GM18507 (cell line): ENCODE data around the gene PACRG.

Experiments
- DNase-seq: peaks from one replicate; pipeline ENCODE4 v3.0.0; 2011; ENCODE audit warnings: low read depth; ENCODE audit not compliant: insufficient read length; ENCODE audit errors: extremely low spot score
- FAIRE-seq: peaks from 2 replicates; lab custom pipeline; 2011; peaks lifted over from hg19 to GRCh38; lab: Jason Lieb, UNC

PACRG gene

DNA sequence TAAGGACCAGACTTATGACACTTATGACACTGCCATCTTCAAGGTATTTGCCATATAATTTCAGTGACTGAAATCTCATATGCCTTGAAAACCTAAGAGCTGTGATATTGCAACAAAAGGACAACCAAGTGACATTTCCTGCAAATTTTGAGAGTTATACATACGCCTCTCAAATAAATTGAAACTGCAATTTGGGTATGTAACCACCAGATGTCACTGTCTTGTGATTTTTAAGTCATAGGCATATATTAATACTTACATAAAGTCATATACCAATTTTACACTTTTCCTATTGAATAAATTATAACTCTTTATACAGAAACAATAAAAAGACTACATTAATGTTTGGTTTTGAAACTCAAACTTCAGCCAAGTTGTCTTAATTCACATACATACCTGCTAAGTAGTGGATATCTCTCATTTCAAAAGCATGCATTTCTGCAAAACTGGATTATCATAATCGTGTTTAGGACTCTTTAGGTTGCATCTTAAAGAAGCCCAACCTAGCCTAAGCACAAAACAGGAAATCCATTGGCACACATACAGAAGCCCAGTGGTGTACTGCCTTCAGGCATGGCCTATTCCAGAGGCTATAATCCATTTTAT, 180.2 kb downstream of the PACRG start:
- no peak for DNase-seq
- peak; percentile 21 for FAIRE-seq

DNA sequence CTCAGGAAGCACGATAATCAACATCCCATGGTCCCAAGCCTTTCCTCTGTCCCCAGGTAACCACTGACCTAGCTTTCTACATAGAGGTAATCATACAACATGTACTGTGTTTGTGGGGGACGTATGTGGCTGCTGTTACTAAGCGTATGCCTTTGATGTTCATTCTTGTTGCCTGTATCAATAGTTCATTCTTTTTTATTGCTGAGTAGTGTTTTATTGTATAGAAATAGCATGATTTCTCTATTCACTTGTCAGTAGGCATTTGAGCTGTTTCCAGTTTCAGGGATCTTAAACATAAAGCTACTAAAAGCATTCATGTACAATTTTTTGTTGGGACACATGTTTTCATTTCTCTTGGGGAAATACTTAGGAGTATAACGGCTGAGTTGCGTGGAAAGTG, 185.4 kb downstream of the PACRG start:
- FAIRE-seq: no peak
- no peak for DNase-seq

DNA sequence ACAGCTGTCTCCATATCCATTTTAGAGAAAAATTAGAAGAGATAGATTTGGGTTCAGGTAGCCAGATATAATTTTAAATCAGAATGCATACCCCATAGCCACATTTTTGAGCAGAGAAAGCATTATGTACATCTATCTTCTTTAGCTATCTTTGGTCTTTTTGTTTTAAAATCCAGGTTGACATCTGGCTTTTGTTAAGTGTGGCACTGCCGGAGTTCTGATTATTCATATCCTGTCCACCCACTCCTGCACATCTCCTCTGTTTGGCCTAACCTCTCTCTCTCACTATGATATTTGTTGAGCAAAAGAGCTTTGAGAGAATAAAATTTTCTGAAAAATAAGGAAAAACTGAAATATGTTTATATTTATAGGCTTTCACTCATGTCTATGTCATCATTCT, 189.7 kb downstream of the PACRG start:
- FAIRE-seq: no peak

DNA sequence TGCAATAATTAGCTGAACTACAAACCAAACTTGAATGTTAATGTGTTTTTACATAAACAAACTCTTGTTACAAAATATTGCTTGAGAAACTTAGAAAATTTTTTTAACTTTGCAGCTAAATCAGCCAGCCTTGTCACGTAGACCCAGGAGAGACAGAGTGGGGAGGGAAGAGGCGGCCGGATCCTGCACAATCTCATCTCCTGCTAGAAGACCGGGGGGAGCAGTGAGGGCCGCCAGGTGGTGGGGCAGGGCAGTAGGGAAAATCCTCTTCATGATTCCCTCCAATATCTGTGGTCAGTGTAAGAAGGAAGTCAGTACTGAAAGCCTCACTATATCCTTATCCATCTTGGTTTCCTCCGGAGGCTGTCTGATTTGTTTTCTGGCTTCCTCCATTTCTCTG, 193.3 kb downstream of the PACRG start:
- DNase-seq: no peak
- FAIRE-seq: no peak

More for the DNA sequence above, 189.7 kb downstream of the PACRG start:
- no peak for DNase-seq

DNA sequence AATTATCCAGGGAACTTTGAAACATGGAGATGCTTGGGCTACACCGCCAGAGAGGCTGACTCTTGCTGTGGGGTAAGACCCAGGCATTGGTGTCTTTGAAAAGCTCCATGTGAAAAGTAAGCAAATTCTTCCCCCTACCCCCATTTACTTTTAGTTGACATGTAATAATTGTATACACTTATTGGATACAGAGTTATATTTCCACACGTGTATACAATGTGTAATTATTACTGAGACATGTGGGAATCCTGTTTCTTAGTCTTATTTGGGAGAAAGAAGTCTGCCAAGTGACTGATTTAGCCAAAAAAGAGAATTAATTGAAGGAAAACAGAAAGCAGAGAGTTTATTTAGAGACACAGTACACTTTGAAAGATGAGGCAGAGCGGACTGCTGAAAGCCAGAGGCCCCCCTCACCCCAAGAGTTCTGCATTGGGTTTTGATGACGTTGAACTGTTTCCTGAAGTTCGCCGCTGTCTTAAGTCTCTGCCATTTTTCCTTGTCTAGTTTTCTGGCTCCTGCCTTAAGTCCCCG, 193.8 kb downstream of the PACRG start:
- DNase-seq (no peak), FAIRE-seq (no peak)

DNA sequence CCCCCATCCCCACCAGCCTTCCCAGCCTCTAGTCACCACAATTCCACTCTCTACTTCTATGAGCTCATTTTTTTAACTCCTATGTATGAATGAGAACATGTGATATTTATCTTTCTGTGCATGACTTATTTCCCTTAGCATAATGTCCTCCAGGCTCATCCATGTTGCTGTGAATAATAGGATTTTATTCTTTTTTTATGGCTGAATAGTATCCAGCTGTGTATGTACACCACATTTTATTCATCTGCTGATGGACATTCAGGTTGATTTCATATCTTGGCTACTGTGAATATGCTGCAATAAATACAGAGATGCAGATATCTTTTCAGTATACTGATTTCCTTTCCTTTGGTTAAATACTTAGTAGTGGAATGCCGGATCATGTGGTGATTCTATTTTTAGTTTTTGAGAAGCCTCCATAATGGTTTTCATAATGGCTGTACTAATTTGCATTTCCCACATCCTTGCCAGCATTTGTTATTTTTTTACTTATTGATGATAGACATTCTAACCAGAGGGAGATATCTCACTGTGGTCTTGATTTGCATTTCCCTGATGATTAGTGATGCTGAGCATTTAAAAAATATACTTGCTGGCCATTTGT, 194.9 kb downstream of the PACRG start:
- FAIRE-seq (no peak), DNase-seq (no peak)

DNA sequence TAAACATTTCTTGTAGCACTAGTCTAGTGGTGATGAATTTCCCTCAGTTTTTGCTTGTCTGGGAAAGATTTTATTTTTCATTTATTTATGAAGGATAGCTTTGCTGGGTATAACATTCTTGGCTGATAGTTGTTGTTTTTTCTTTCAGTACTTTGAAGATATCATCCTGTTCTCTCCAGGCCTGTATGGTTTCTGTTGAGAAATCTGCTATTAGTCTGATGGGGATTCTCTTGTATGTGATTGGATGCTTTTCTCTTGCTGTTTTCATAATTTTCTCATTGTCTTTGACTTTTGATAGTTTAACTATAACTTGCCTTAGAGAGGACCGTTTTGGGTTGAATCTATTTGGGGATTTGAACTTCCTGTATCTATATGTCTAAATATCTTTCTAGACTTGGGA, 207.1 kb downstream of the PACRG start:
- no peak for DNase-seq
- FAIRE-seq: no peak

DNA sequence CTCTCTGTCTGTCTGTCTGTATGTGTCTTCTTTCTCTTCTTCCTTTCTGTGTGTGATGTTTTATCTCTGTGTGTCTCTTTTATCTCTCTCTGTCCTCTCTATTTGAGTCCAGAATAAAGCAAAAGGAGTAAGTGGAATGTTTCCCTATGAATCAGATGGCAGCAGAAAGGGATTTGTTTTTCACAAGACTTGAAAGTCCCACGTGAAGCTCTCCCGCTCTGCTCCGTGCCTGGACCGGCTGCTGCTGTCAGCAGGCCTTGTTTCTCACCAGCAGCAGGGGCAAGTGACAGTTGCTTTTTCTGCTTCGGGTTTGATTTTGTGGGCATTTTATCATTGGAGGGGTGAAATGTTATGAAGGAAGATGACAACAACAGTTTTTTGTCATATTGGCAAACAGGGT, 212.7 kb downstream of the PACRG start:
- DNase-seq: no peak

DNA sequence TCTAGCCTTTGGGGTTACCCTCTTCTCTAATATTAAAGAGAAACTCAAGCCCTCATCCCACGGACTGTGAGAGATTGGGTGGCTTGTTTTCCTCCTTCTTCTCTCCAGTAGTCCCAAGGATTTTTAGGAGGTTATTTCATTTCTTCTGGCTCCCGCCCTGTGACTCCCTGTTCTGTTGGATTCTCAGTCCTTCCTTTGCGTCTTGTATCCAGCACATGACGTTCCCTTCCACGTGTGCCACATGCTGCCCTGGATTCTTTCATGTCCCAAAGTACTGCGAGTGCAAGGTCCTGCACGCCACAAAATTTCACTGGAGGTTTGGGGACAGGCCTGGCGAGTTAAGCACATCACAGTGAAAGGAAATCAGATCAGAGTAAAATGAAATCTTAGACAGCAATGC, 213.4 kb downstream of the PACRG start:
- no peak for DNase-seq
- no peak for FAIRE-seq

More for the DNA sequence above, 212.7 kb downstream of the PACRG start:
- no peak for FAIRE-seq

DNA sequence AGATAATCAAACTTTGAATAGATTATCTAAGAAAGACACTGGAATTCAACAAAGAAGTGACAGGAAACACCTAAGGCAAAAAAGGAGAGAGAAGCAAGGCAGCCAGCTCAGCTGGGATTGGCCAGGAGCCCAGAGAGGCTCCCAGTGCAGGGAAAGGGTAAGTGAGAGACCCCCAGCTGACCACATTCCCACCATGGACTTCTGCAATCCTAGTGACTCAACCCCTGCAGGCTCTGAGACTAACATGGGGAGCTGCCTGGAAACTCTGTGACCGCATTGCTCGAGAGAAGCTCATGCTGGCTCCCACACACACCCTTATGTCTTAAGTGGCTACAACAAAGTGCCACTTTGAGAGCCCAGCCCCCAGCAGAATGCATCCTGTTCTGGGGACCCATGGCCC, 215.1 kb downstream of the PACRG start:
- DNase-seq (no peak), FAIRE-seq (no peak)

DNA sequence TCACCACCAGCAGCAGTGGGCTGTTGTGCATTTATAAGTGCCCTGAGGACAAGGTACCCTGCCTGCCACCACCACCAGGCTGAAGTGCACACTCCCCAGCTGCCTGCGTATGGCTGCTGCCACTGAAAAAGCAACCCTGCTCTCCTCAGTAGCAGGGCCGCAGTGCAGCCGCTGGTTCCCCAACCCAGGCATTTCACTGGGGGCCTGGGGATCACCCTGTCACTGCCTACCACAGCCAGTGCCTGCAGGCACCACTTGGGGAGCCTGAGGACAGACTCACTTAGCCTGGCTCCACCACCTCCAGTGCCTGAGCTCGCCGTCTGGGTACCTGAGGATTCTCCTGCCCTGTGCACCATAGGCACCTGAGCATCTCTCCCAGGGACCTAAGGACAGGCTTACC, 215.6 kb downstream of the PACRG start:
- FAIRE-seq: no peak
- DNase-seq: no peak

DNA sequence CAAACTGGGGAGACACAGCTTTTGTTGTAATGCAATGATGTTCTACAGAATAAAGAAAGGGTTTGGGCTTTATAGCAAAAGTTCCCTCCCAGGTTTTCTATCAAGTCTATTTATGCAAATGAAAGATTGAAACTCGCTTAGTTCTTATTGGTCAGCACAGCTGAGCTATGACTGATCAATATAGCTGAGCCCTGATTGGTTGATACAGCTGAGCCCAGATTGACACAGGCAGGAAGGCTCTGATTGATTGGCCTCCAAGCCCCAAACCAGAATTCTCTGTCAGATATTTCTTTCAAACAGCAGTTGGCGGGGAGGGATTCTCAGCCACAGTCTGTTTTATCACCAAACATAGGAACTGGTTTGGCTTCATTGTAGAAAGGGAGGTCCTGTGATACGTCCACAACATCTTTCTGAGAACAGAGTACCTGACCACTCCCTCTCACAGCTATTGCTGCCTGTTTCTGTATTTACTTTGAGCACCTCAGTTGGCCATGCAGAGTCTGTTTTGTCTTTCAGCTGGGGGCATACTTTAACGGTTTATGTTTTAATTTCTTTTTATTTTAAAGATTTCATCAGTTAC, 223.5 kb downstream of the PACRG start:
- FAIRE-seq (no peak), DNase-seq (no peak)

DNA sequence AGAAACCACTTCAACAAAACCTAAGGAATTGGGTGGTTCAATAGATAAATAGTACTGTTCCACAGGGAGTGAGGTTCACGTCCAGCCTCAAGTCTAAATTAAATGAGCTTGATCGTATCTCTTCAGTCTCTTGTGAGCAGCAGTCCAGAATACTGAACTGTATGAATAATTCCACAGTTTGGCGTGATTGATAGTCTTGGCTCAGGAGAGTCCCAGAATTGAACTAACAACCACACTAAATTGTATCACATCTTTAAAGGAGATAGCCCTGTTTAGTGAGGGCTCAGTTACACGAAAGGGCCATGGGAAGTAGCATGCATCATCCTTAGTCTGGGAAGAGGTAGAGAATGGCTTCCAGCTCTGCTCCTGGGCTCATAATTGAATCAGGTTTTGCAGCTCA, 224.6 kb downstream of the PACRG start:
- DNase-seq: no peak
- no peak for FAIRE-seq

DNA sequence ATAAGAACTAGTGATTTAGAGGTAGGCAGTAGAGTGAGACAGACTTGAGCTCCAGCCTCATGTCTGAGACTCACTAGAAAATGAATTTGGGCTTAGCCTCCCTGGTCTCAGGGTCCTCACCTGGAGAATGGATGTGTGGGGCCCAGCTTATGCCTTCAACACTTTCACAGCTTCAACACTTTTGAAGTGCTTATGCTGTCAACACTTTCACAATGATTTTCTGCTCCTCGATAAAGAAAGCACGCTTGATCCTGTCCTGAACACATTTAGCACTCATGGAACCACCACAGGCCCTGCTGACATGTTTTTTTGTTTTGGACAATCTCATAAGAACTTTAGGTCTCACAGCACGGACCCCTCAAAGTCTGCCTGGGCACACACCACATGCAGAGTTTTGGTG, 229.3 kb downstream of the PACRG start:
- FAIRE-seq: no peak

DNA sequence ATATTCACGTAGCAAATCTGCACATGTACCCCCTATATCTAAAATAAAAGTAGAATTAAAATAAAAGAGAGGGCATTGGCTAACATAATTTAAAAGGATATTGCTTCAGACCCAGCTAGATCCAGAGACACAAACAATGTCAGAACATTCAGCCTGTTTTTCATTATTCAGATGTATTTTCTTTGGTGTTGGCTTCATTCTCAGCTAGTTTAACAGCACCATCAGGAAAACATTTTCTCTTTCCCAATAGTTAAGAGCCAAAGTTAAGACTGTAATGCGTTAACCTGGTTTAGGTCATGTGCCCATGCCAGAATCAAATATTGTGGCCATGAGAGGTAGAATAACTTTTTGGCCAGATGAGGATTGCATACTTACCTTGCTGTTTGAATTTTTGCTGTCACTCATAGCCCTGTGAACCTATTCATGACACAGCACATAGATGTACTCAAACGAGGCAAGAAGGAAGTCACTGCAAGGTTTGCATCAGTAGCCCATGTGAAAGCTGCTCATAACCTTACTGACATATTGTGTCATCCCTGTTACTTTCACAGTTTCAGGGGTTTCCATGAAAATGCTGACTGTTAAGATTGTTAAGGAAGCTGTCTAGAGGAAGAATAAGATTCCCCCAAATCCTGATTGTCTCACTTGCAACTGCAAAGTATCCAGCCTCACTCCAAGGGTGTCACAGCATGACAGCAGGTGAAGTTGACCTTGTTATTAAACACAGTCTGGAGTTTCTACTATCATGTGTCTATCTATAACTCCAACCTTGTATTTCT, 233.1 kb downstream of the PACRG start:
- FAIRE-seq (no peak), DNase-seq (no peak)

More for the DNA sequence above, 229.3 kb downstream of the PACRG start:
- DNase-seq: no peak

DNA sequence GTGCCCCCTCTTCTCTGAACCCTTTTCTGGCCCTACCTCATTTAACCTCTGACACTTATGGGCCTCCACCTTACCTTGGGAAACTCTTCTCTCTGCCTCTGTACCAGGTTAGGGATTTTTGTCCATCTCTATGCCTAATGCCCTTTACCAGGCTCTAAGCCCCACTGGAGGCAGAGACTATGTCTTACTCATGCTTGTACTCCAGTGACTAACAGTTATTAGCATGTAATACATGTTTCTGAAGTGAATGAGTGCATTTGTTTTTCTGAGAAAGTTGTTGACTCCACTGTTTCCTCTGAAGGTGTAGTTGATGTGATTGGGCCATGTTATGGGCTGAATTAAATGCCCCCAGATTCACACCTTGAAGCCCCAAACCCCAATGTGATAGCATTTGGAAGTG, 234.3 kb downstream of the PACRG start:
- DNase-seq (no peak), FAIRE-seq (no peak)

DNA sequence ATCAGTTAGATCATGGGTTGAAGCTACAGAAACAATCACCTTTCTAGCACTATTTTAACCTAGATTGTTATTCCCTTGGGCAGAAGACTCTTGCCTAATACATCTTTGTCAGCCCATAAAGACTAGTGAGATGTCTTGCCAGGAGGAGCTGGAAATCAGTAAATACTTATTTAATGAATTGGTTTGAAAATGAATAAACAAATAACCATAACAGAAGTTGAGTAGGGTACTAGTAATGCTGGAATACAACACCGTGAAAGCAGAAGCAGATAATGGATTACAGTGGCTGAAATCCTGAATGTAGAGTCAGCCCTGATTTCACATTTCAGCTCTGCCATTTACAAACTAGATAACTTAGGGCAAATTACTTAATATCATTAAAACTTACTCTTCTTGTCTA, 236.1 kb downstream of the PACRG start:
- FAIRE-seq (no peak), DNase-seq (no peak)

DNA sequence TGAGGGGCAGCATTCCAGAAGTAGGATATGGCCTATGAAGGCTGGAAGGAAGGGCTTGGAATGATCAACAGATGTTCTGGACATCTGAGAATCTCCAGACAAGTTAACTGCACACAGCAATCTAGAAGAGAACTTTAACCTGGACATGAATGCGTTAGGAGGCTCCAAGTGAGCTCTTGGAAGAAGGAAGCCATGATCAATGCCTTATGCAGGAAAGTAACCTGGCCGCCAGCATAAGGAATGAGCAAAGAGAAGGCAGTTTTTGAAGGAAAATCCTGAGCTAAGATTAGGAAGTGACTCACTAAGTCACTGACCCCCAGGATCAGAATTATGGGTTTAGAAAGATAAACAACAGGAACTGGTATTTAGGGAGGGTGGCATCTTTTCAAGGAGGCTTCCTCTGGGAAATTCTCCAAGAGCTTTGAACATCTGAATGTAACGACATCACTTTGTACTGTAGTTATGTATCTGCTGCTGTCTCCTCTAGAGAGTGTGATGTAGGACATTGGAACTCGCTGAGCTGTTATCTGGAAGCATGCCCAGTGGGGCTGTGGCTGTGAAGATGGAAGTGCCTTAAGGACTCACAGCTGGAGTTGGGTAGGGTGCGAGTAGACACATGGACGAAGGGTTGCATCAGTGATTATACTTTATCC, 236.8 kb downstream of the PACRG start:
- FAIRE-seq (no peak), DNase-seq (no peak)

DNA sequence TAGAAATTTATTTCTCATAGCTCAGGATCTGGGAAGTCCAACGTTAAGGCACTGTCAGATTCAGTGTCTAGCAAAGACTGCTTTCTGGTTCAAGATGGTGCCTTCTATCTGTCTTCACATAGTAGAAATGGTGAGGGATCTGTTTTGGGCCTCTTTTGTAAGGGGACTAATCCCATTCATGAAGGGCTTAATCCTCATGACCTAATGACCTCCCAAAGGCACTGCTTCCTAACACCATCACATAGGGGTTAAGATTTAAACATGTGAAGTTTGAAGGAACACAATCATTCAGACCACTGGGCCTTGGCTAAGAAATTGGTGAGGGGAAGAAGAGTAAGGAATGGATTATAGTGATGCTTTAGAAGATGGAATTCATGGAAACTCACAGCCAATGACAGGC, 237.6 kb downstream of the PACRG start:
- no peak for FAIRE-seq
- DNase-seq: no peak

DNA sequence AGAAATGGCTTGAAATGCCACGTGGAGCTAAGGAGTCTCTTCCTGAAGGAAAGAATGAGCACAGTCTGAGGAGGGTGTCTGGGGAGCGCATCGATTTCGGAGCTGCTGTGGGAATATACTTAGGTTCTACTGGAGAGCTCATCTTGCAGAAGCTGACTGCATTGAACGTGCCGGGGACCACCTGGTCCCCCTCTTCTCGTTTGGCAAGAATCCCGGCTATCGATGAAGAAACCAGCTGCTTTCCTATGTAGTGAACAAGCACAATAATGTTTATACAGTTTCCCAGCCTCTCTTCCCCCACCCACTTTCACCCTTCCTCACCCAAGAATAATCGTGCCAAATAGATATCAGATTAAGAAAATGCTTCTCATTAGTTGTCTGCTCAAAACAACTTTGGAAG, 242.5 kb downstream of the PACRG start:
- DNase-seq (no peak), FAIRE-seq (no peak)
